ENCODE data around the gene C1QTNF8.

- TF ChIP-seq CTCF (optimal IDR thresholded peaks at IDR 0.05 in 1 of 3, IDR thresholded peaks at IDR 0.05 in 1 of 3, conservative IDR thresholded peaks at IDR 0.05 in 1 of 3; ENCODE audit: extremely low read depth in 1 of 3, insufficient read depth in 2 of 3, low read length in 3 of 3) (no peak), EZH2 (IDR thresholded peaks at IDR 0.05; ENCODE audit: low read length) (no peak)
Observed at GRCh38 chr16:1112506-1113184, 16.6 kb upstream of the C1QTNF8 start.
